K562 (cell line): ENCODE results near the gene ITPR2. TPM values are rescaled to one million over a fixed set of nuclear protein-coding genes. Genes with fewer than 3 reads are reported as not detected.

ENCODE experiments used
- ATAC-seq: fragments of 200-7000 bp; cut with Tn5 transposase; 3 replicates; pipeline ENCODE4 v1.9.1; 2020; ENCODE audit warnings: moderate library complexity
- BruUV-seq: library from RNA; stranded (reverse); fragments of 400-500 nt; replicated peaks from 2 replicates; lab custom pipeline; 2021; lab: Mats Ljungman, UMichigan
- CTCF ChIA-PET: fragments of 300-600 bp; formaldehyde crosslinking; extraction: SDS; loops from one replicate; lab custom pipeline; 2021; ENCODE audit warnings: low intra/inter-chr PET ratio; lab: Yijun Ruan, JAX
- POLR2A ChIA-PET: fragments of 300-600, 350-650 bp; sonication (Branson Sonifier 250); formaldehyde crosslinking; extraction: SDS; loops from one replicate; lab custom pipeline; 2021; ENCODE audit warnings: antibody characterized with exemption, inconsistent platforms; lab: Yijun Ruan, JAX
- DNase-seq, 4 experiments: peaks; one replicate each; pipeline versions ENCODE4 v3.0.0 to v3.0.0-alpha.2; 2011 to 2018; ENCODE audit warnings: low spot score in 3 of 4, mixed read lengths in 3 of 4; ENCODE audit errors: extremely low read depth in 1 of 4
- FAIRE-seq: peaks from 2 replicates; lab custom pipeline; 2011; peaks lifted over from hg19 to GRCh38; lab: Jason Lieb, UNC
- H2AFZ ChIP-seq: 2 replicates; pipeline ENCODE4 v1.6.0; 2011; ENCODE audit warnings: low read depth, low read length, control low read depth, inconsistent platforms
- H3K27ac ChIP-seq: fragments of 200-600 bp; 3 replicates; pipeline ENCODE4 v1.8.0; 2011; ENCODE audit warnings: low read depth, mild to moderate bottlenecking, control low read depth, inconsistent platforms, low read length, moderate library complexity, mixed read lengths; ENCODE audit errors: extremely low read depth
- H3K27me3 ChIP-seq, 2 experiments: fragments of 300-600 bp in 1 of 2; 2 replicates in 1 of 2; 3 replicates in 1 of 2; pipeline versions ENCODE4 v1.6.0 to v1.8.0; 2011; ENCODE audit warnings: inconsistent platforms in 2 of 2, low read length in 2 of 2, mild to moderate bottlenecking in 1 of 2, mixed read lengths in 1 of 2, moderate library complexity in 1 of 2; ENCODE audit not compliant: control insufficient read depth in 2 of 2, insufficient read depth in 2 of 2
- H3K36me3 ChIP-seq: fragments of 300-600 bp; 3 replicates; pipeline ENCODE4 v1.8.0; 2011; ENCODE audit warnings: mild to moderate bottlenecking, low read length, inconsistent platforms; ENCODE audit not compliant: control insufficient read depth, insufficient read depth
- H3K4me1 ChIP-seq, 2 experiments: fragments of 200-600 bp in 1 of 2; replicated peaks in 1 of 2; 2 replicates in 1 of 2; 3 replicates in 1 of 2; pipeline versions ENCODE4 v1.5.1 to v1.8.0; 2011; ENCODE audit warnings: inconsistent platforms in 2 of 2, low read length in 2 of 2, mild to moderate bottlenecking in 1 of 2, mixed read lengths in 1 of 2, moderate library complexity in 1 of 2; ENCODE audit not compliant: control insufficient read depth in 2 of 2, insufficient read depth in 2 of 2
- H3K4me2 ChIP-seq: 2 replicates; pipeline ENCODE4 v1.6.1; 2011; ENCODE audit warnings: low read length, control low read depth, inconsistent platforms, mixed read lengths; ENCODE audit not compliant: insufficient read depth
- H3K4me3 ChIP-seq: fragments of 200-600 bp; sonication (generic), shearing (Covaris generic); 2 replicates; pipeline ENCODE4 v1.5.1; 2016; ENCODE audit warnings: control low read depth, inconsistent platforms
- H3K79me2 ChIP-seq: fragments of 200-600 bp; 3 replicates; pipeline ENCODE4 v1.8.0; 2011; ENCODE audit warnings: low read length, inconsistent platforms; ENCODE audit not compliant: control insufficient read depth, insufficient read depth
- H3K9ac ChIP-seq, 2 experiments: 2 replicates each; pipeline versions ENCODE4 v1.6.0 to v1.6.1; 2011; ENCODE audit warnings: low read depth in 2 of 2, low read length in 2 of 2, control low read depth in 1 of 2, inconsistent platforms in 1 of 2, mild to moderate bottlenecking in 1 of 2, mixed read lengths in 1 of 2; ENCODE audit not compliant: insufficient read depth in 1 of 2
- H3K9me1 ChIP-seq: one replicate; pipeline ENCODE4 v1.6.0; 2011; ENCODE audit warnings: inconsistent platforms, mild to moderate bottlenecking, low read length, moderate library complexity; ENCODE audit not compliant: control insufficient read depth, insufficient read depth
- H3K9me3 ChIP-seq: replicated peaks from 2 replicates; pipeline ENCODE4 v1.5.1; 2011; ENCODE audit warnings: low read depth, low read length, inconsistent platforms; ENCODE audit not compliant: control insufficient read depth, insufficient read depth
- H4K20me1 ChIP-seq: replicated peaks from 2 replicates; pipeline ENCODE4 v1.6.1; 2011; ENCODE audit warnings: low read length, inconsistent platforms, mixed read lengths; ENCODE audit not compliant: control insufficient read depth, insufficient read depth
- ATF1 ChIP-seq, 2 experiments: fragments of 450-650 bp in 1 of 2; IDR thresholded peaks; 2 replicates each; pipeline ENCODE4 v1.6.1; 2016; ENCODE audit warnings: missing compliant biosample characterization in 1 of 2, missing genetic modification characterization in 1 of 2
- ATF7 ChIP-seq: fragments of 450-650 bp; IDR thresholded peaks from 2 replicates; pipeline ENCODE4 v1.7.1; 2014; ENCODE audit warnings: mild to moderate bottlenecking, moderate library complexity
- CREB1 ChIP-seq, 2 experiments: sonication (generic) in 1 of 2; formaldehyde crosslinking in 1 of 2; IDR thresholded peaks; 2 replicates each; pipeline versions ENCODE4 v1.6.1 to v1.8.0; 2012 to 2022; ENCODE audit warnings: inconsistent platforms in 1 of 2, mild to moderate bottlenecking in 1 of 2, missing genetic modification reagents in 1 of 2, moderate library complexity in 1 of 2
- HDAC8 ChIP-seq: fragments of 450-650 bp; IDR thresholded peaks from 2 replicates; pipeline ENCODE4 v1.6.1; 2016; ENCODE audit warnings: mild to moderate bottlenecking, missing genetic modification characterization, moderate library complexity, missing compliant biosample characterization
- MYNN ChIP-seq, 2 experiments: sonication (generic); formaldehyde crosslinking in 1 of 2; IDR thresholded peaks; 2 replicates each; pipeline versions ENCODE4 v1.5.0 to v1.6.1; 2016 to 2020; ENCODE audit warnings: antibody characterized with exemption in 1 of 2, missing genetic modification reagents in 1 of 2
- NR3C1 ChIP-seq: sonication (generic); formaldehyde crosslinking; IDR thresholded peaks from 2 replicates; pipeline ENCODE4 v1.8.1; 2022; ENCODE audit warnings: missing genetic modification reagents
- ZBTB7A ChIP-seq: IDR thresholded peaks from 2 replicates; pipeline ENCODE4 v1.6.1; 2011; ENCODE audit warnings: low read depth, mild to moderate bottlenecking, low read length, moderate library complexity, borderline replicate concordance; ENCODE audit not compliant: control insufficient read depth
- ZNF121 ChIP-seq: sonication (generic); formaldehyde crosslinking; conservative IDR thresholded peaks from 2 replicates; pipeline ENCODE4 v1.8.0; 2022; ENCODE audit warnings: missing genetic modification reagents
- ZNF133 ChIP-seq: fragments of 250-450 bp; sonication (Bioruptor Pico); IDR thresholded peaks from 2 replicates; pipeline ENCODE4 v1.4.0; 2020; ENCODE audit warnings: mild to moderate bottlenecking
- ZNF507 ChIP-seq: conservative IDR thresholded peaks from 2 replicates; pipeline ENCODE4 v1.6.1; 2017; ENCODE audit warnings: missing genetic modification characterization, missing compliant biosample characterization
- WGBS: fragments of 100-300 bp; shearing (Covaris generic); methylation state at CpG from one replicate; pipeline ENCODE4 v1.1.6; 2016; ENCODE audit warnings: low coverage, mixed read lengths; ENCODE audit not compliant: insufficient coverage; ENCODE audit errors: missing lambda C conversion rate; 5-methylcytosine and 5-hydroxymethylcytosine counted together
- in situ Hi-C: fragments of 300-500 bp; cut with MboI; formaldehyde crosslinking; loops from 4 replicates; pipeline ENCODE4 v1.15.0; 2018; ENCODE audit warnings: inconsistent platforms, mixed read lengths
- intact Hi-C: fragments of 100-400 bp; cut with micrococcal nuclease; formaldehyde crosslinking; loops from 2 replicates; pipeline ENCODE4 v1.14.2; 2022
- polyA plus RNA-seq, 8 experiments: library from polyadenylated mRNA; depleted of rRNA in 4 of 8; stranded (reverse) in 5 of 8; unstranded in 3 of 8; fragments of >200 nt; fragmentation: Nextera tagmentation in 2 of 8; fragmentation: Illumina TruSeq in 1 of 8; extraction: Ambion mirVana in 2 of 8; extraction: Trizol in 1 of 8; gene quantifications; 2 replicates each; pipeline versions ENCODE4 v1.2.1 to v1.2.3, GENCODE V29; 2011 to 2014; ENCODE audit warnings: inconsistent platforms in 1 of 8, missing spikeins in 1 of 8
- total RNA-seq, 7 experiments: library from RNA; depleted of rRNA in 6 of 7; stranded (reverse); fragments of >200 nt in 6 of 7; fragmentation: Illumina TruSeq in 2 of 7; extraction: Trizol in 2 of 7; gene quantifications; 2 replicates each; pipeline versions ENCODE4 v1.2.1 to v1.2.3, GENCODE V29; 2011 to 2021; ENCODE audit warnings: low replicate concordance in 1 of 7
- TF ChIP-seq, protein P1 (sequence below), 2 experiments: fragments of 450-650 bp in 1 of 2; sonication (generic) in 1 of 2; formaldehyde crosslinking in 1 of 2; IDR thresholded peaks in 1 of 2; conservative IDR thresholded peaks in 1 of 2; 2 replicates each; pipeline versions ENCODE4 v1.6.1 to v1.8.1; 2016 to 2023; ENCODE audit warnings: mild to moderate bottlenecking in 2 of 2, moderate library complexity in 2 of 2, inconsistent platforms in 1 of 2, missing genetic modification reagents in 1 of 2
- TF ChIP-seq, protein P2 (sequence below): fragments of 250-450 bp; sonication (Bioruptor Pico); IDR thresholded peaks from 2 replicates; pipeline ENCODE4 v1.5.0; 2020; ENCODE audit warnings: mild to moderate bottlenecking
- TF ChIP-seq, protein P3 (sequence below): fragments of 450-650 bp; formaldehyde crosslinking; IDR thresholded peaks from 2 replicates; pipeline ENCODE4 v1.4.0; 2020; ENCODE audit warnings: mild to moderate bottlenecking, moderate library complexity
- TF ChIP-seq, protein P4 (sequence below): sonication (generic); formaldehyde crosslinking; IDR thresholded peaks from 2 replicates; pipeline ENCODE4 v1.8.1; 2022; ENCODE audit warnings: missing genetic modification reagents
- TF ChIP-seq, protein P5 (sequence below): fragments of 250-450 bp; sonication (Bioruptor Pico); IDR thresholded peaks from 2 replicates; pipeline ENCODE4 v1.4.0; 2020; ENCODE audit warnings: mild to moderate bottlenecking, moderate library complexity

ITPR2 gene
- total and polyA plus RNA-seq, 9 of the 15 experiments (the other 6 are each of a cell fraction or from before 2014, with no cell fraction given): 0.21 to 3.3 (median 0.95) TPM

DNA sequence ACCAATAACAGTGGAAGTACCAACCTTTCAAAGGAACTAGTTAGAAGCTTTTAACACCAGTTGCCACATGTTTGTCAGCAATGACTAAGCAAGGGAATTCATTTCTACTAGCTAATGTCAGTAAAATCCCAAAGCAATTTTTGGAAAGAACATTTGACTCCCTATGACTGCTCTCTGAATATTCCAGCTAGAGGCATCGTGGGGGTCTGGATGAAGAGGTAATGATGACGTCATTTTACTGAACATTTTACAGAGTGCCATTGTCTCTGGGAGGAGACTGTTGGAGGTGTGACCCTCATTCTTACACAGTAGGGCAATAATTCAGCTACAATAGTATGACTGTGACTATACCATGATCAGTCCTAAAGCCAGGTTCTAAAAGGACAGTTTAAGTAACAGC lies 204.8 kb downstream of the ITPR2 start:
- DNase-seq (no peak), ATAC-seq (no peak), FAIRE-seq (no peak)
- in situ Hi-C loops: no loop called here
- Histone ChIP-seq H3K9me3 (no peaks in the 10 kb centered on the region), H3K27me3 (no peaks in the 10 kb centered on the region), H4K20me1 (no peaks in the 10 kb centered on the region), H3K9ac (no peak overlapping the region), H3K4me3 (no peak overlapping the region), H3K79me2 (no peaks in the 10 kb centered on the region), H3K4me2 (no peak overlapping the region), H3K4me1 (peaks cover 0 to 11% of the 10 kb centered on the region in 2 experiments; a peak in 4 of 5 replicates), H2AFZ (peak overlapping the region; percentile 21), H3K36me3 (no peaks in the 10 kb centered on the region), H3K9me1 (no peaks in the 10 kb centered on the region), H3K27ac (no peak overlapping the region)
- BruUV-seq: no TSS peak
- POLR2A ChIA-PET: interaction anchor here (0.7 kb wide), 1 partner anchor 94 kb away, joined by 4 read pairs; no protein-coding TSS in a partner anchor
- WGBS: 30% methylated on average over 2 of the region's 2 CpGs
- CTCF ChIA-PET: interaction anchor here (2.8 kb wide), 1 partner anchor 73 kb away, joined by 16 read pairs; no protein-coding TSS in a partner anchor
- intact Hi-C loops: no loop called here
- TF ChIP-seq, protein P1, sequence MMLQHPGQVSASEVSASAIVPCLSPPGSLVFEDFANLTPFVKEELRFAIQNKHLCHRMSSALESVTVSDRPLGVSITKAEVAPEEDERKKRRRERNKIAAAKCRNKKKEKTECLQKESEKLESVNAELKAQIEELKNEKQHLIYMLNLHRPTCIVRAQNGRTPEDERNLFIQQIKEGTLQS (IDR thresholded peaks at IDR 0.05): peak; percentile 94
- TF ChIP-seq, protein P1 (CRISPR knock-in tag; conservative IDR thresholded peaks at IDR 0.05): no peak
- TF ChIP-seq ATF7 (peak; percentile 90), HDAC8 (tag) (no peak), ZNF133 (no peak), ATF1 (CRISPR knock-in tag; IDR thresholded peaks at IDR 0.05) (no peak), ATF1 (tag; IDR thresholded peaks at IDR 0.05) (peak; percentile 63), ZNF121 (no peak), ZBTB7A (no peak), ZNF507 (tag) (no peak), NR3C1 (CRISPR knock-in tag) (no peak), CREB1 (IDR thresholded peaks at IDR 0.05) (no peak), CREB1 (CRISPR knock-in tag; IDR thresholded peaks at IDR 0.05) (no peak), MYNN (IDR thresholded peaks at IDR 0.05) (no peak), MYNN (CRISPR knock-in tag; IDR thresholded peaks at IDR 0.05) (no peak)
- TF ChIP-seq, protein P2, sequence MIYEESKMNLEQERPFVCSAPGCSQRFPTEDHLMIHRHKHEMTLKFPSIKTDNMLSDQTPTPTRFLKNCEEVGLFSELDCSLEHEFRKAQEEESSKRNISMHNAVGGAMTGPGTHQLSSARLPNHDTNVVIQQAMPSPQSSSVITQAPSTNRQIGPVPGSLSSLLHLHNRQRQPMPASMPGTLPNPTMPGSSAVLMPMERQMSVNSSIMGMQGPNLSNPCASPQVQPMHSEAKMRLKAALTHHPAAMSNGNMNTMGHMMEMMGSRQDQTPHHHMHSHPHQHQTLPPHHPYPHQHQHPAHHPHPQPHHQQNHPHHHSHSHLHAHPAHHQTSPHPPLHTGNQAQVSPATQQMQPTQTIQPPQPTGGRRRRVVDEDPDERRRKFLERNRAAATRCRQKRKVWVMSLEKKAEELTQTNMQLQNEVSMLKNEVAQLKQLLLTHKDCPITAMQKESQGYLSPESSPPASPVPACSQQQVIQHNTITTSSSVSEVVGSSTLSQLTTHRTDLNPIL (CRISPR knock-in tag): no peak
- TF ChIP-seq, protein P3, sequence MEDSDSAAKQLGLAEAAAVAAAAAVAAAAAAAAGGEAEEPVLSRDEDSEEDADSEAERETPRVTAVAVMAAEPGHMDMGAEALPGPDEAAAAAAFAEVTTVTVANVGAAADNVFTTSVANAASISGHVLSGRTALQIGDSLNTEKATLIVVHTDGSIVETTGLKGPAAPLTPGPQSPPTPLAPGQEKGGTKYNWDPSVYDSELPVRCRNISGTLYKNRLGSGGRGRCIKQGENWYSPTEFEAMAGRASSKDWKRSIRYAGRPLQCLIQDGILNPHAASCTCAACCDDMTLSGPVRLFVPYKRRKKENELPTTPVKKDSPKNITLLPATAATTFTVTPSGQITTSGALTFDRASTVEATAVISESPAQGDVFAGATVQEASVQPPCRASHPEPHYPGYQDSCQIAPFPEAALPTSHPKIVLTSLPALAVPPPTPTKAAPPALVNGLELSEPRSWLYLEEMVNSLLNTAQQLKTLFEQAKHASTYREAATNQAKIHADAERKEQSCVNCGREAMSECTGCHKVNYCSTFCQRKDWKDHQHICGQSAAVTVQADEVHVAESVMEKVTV: no peak
- TF ChIP-seq, protein P4, sequence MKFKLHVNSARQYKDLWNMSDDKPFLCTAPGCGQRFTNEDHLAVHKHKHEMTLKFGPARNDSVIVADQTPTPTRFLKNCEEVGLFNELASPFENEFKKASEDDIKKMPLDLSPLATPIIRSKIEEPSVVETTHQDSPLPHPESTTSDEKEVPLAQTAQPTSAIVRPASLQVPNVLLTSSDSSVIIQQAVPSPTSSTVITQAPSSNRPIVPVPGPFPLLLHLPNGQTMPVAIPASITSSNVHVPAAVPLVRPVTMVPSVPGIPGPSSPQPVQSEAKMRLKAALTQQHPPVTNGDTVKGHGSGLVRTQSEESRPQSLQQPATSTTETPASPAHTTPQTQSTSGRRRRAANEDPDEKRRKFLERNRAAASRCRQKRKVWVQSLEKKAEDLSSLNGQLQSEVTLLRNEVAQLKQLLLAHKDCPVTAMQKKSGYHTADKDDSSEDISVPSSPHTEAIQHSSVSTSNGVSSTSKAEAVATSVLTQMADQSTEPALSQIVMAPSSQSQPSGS (CRISPR knock-in tag): no peak; the same call in 1 of the 2 replicates
- TF ChIP-seq, protein P5, sequence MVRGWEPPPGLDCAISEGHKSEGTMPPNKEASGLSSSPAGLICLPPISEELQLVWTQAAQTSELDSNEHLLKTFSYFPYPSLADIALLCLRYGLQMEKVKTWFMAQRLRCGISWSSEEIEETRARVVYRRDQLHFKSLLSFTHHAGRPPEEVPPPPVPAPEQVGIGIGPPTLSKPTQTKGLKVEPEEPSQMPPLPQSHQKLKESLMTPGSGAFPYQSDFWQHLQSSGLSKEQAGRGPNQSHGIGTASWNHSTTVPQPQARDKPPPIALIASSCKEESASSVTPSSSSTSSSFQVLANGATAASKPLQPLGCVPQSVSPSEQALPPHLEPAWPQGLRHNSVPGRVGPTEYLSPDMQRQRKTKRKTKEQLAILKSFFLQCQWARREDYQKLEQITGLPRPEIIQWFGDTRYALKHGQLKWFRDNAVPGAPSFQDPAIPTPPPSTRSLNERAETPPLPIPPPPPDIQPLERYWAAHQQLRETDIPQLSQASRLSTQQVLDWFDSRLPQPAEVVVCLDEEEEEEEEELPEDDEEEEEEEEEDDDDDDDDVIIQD: no peak
